Measurements from ENCODE around the gene BTN1A1. TPM values are rescaled to one million over a fixed set of nuclear protein-coding genes. Genes with fewer than 3 reads are reported as not detected.

Gene BTN1A1
- total RNA-seq, 1 donor from 2014 or later, result not detected

DNA sequence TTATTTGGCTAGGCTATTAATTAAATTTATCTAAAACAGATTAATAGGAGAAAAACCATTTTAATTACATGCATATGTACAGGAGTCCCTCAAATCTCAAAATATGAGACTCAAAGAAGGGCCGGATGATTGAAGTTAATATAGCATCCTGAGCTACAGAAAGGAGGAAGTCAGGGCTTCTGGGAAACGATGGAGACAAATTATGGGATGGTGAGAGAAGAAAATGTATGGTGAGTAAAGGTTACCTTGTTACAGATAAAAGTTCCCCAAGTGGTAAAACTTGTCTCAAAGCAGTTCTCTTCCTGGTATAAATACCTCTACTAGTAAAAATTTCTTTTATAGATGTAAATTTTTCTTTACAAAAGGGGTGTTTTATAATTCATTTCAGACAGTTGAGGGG, 15.9 kb upstream of the BTN1A1 start:
- H3K27me3 Mint-ChIP-seq (ENCODE audit: low read depth), result no peaks in the 10 kb centered on the region
- no peak for DNase-seq (ENCODE audit: low read depth, low spot score)
- no peaks in the 10 kb centered on the region for H3K36me3 Mint-ChIP-seq (ENCODE audit: low read depth)
- H3K4me3 Mint-ChIP-seq, result no peak overlapping the region
- TF ChIP-seq, protein P1, sequence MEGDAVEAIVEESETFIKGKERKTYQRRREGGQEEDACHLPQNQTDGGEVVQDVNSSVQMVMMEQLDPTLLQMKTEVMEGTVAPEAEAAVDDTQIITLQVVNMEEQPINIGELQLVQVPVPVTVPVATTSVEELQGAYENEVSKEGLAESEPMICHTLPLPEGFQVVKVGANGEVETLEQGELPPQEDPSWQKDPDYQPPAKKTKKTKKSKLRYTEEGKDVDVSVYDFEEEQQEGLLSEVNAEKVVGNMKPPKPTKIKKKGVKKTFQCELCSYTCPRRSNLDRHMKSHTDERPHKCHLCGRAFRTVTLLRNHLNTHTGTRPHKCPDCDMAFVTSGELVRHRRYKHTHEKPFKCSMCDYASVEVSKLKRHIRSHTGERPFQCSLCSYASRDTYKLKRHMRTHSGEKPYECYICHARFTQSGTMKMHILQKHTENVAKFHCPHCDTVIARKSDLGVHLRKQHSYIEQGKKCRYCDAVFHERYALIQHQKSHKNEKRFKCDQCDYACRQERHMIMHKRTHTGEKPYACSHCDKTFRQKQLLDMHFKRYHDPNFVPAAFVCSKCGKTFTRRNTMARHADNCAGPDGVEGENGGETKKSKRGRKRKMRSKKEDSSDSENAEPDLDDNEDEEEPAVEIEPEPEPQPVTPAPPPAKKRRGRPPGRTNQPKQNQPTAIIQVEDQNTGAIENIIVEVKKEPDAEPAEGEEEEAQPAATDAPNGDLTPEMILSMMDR (conservative IDR thresholded peaks at IDR 0.05), result no peak
- no peak overlapping the region for H3K27ac Mint-ChIP-seq (ENCODE audit: unreplicated experiment)
- peaks cover 7% of the 10 kb centered on the region for H3K9me3 Mint-ChIP-seq
- no peaks in the 10 kb centered on the region for H3K4me1 Mint-ChIP-seq

DNA sequence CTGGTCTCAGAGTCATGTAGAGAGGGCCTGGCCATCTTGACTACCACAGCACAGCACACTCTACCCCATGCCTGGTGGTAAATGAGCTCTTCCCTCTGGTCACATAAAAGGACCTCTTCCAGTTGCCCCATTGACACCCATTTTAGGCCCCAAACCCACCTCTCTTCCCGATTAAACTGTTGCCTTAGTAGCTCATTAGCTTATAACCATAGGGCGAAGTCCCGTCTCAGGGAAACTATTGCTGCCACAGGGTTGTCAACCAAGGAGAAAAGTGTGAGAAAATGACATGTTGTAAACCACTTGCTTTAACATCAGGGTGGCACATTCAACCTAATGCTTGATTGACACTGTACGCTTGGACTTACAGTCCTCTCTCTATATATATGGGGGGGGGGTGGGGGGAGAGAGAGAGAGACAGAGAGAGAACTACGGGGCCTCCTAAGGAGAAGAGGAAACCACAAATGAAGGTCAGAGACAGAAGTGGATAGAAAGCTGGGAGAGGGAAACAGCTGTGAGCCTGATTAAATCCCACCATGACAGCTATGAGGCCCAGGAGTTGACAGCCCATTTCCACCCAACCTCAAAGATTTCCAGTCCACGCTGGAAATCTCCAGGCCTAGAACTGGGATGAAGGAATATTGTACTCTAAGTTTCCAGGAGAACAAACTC, 14.9 kb upstream of the BTN1A1 start:
- TF ChIP-seq, protein P1 (conservative IDR thresholded peaks at IDR 0.05), result no peak
- H3K27me3 Mint-ChIP-seq (ENCODE audit: low read depth), result no peaks in the 10 kb centered on the region
- no peak overlapping the region for H3K4me3 Mint-ChIP-seq
- DNase-seq (ENCODE audit: low read depth, low spot score), result no peak
- peaks cover 6% of the 10 kb centered on the region for H3K9me3 Mint-ChIP-seq
- H3K4me1 Mint-ChIP-seq, result no peaks in the 10 kb centered on the region
- no peaks in the 10 kb centered on the region for H3K36me3 Mint-ChIP-seq (ENCODE audit: low read depth)
- no peak overlapping the region for H3K27ac Mint-ChIP-seq (ENCODE audit: unreplicated experiment)

DNA sequence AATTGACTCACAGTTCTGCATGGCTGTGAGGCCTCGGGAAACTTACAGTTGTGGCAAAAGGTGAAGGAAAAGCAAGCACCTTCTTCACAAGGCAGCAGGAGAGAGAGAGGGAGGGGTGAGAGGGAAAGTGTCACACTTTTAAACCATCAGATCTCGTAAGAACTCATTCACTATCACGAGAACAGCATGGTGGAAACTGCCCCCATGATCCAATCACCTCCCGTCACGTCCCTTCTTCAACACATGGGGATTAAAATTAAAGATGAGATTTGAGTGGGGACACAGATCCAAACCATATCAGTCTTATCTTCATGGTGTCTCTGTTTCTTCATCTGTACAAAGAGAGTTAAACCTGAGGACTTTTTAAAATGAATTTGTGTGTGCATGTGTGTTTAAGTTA, 13.7 kb upstream of the BTN1A1 start:
- H3K27ac Mint-ChIP-seq (ENCODE audit: unreplicated experiment), result no peak overlapping the region
- no peaks in the 10 kb centered on the region for H3K4me1 Mint-ChIP-seq
- TF ChIP-seq, protein P1 (conservative IDR thresholded peaks at IDR 0.05), result no peak
- H3K27me3 Mint-ChIP-seq (ENCODE audit: low read depth), result no peaks in the 10 kb centered on the region
- H3K36me3 Mint-ChIP-seq (ENCODE audit: low read depth), result no peaks in the 10 kb centered on the region
- peaks cover 6% of the 10 kb centered on the region for H3K9me3 Mint-ChIP-seq
- no peak for DNase-seq (ENCODE audit: low read depth, low spot score)
- H3K4me3 Mint-ChIP-seq, result no peak overlapping the region

DNA sequence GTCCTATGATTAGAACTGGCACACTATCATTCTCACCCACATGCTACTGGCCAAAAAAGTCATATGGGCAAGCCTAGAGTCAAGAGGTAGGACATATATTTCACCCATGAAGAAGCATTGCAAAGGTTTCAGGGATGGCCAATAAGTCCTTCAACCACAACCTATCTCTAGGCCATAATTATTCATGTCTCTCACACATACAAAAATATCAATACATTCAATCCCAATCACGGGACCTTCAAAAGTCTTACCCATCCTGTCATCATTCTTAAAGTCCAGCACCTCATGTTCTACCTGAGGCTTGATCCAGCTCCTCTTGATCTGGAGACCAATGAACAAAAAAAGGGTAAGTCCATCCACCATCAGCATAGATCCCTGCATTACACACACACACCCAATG, 12.6 kb upstream of the BTN1A1 start:
- Mint-ChIP-seq H3K36me3 (ENCODE audit: low read depth) (no peaks in the 10 kb centered on the region), H3K27me3 (ENCODE audit: low read depth) (no peaks in the 10 kb centered on the region), H3K4me1 (no peaks in the 10 kb centered on the region), H3K4me3 (no peak overlapping the region), H3K9me3 (peaks cover 6% of the 10 kb centered on the region), H3K27ac (ENCODE audit: unreplicated experiment) (no peak overlapping the region)
- DNase-seq (ENCODE audit: low read depth, low spot score), result no peak
- TF ChIP-seq, protein P1 (conservative IDR thresholded peaks at IDR 0.05), result no peak

DNA sequence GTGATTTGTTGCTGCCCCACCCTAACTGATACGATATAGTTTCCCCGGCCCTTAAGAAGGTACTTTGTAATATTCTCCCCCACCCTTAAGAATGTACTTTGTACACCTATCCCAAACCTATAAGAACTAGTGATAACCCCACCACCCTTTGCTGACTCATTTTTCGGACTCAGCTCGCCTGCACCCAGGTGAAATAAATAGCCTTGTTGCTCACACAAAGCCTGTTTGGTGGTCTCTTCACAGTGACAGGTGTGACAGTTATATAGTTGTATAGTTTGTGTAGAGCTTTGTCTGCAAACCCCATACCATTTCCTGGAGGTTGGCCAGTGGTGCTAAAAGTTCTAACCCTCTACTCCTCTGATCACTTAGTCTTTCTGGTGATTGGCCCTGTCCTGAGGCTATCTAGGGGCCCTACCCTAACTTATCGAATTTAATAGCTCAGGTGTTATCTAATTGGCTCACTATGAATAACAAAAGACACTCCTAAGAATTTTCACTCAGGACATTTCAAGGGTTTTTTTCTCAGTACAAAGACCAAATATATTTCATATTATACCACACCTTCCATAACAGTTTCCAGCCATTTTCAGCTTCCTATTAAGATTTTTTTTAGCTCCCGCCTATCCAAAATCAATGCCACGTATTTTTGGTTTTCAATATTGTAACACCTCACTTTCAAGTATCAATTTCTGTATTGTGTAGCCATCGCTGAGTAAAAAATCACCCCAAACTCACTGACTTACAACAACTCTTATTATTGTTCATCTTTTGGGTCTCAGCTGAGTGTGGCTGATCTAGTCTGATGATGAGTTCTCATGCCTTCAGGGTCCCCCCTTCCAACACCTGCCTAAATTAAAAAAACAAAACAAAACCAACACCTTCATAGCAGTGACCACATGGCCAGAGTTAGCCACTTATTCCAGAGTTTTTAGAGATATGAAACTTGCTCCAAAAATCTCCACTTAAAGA, 9.8 kb upstream of the BTN1A1 start:
- no peaks in the 10 kb centered on the region for H3K36me3 Mint-ChIP-seq (ENCODE audit: low read depth)
- no peak for DNase-seq (ENCODE audit: low read depth, low spot score)
- H3K4me1 Mint-ChIP-seq, result peaks cover 3% of the 10 kb centered on the region
- peaks cover 6% of the 10 kb centered on the region for H3K9me3 Mint-ChIP-seq
- H3K4me3 Mint-ChIP-seq, result no peak overlapping the region
- H3K27ac Mint-ChIP-seq (ENCODE audit: unreplicated experiment), result no peak overlapping the region
- TF ChIP-seq, protein P1 (conservative IDR thresholded peaks at IDR 0.05), result no peak
- peaks cover 1% of the 10 kb centered on the region for H3K27me3 Mint-ChIP-seq (ENCODE audit: low read depth)

Measured in neural crest cell (in vitro differentiated cells).